Head of caudate nucleus (tissue), 42 donors: ENCODE results near the gene CBX5.
"Not testable (repeated sequence)": the region's sequence is repeated elsewhere in the genome, so short reads cannot be mapped to it uniquely, and the experiment has no call there.

ENCODE experiments used
- DNase-seq, 42 donors: peaks; one replicate each; pipeline versions ENCODE4 v3.0.0 to v3.0.0-alpha.2; 2020 to 2021; ENCODE audit warnings: mixed read lengths in 7 of 42
- intact Hi-C: fragments of 100-400 bp; cut with DNase I; formaldehyde crosslinking; loops from one replicate; pipeline ENCODE4 v1.15.0; 2022

CBX5 gene

DNA sequence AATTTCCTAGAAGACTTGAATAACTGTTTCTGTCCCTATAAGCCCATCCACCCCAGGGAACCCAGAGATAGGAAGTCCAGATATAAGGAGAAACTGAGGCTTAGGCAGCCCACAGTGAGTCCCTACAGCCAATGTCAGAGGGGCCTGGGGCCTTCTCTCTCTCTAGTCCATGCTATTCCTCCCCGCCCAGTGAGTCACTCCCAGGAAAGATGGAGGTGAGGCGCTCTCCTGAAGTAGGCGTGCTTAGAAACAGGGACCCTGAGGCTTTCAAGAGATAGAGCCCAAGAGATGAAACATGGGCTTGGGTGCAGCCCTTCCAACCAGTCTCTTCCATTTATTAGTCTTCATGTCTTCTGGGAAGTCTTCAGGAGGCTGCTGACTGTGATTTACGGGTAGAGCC lies 88.8 kb downstream of the CBX5 start:
- intact Hi-C loops: loop anchor here (2.0 kb wide), 1 partner anchor 184 kb away; no protein-coding TSS in a partner anchor
- no peak for DNase-seq

DNA sequence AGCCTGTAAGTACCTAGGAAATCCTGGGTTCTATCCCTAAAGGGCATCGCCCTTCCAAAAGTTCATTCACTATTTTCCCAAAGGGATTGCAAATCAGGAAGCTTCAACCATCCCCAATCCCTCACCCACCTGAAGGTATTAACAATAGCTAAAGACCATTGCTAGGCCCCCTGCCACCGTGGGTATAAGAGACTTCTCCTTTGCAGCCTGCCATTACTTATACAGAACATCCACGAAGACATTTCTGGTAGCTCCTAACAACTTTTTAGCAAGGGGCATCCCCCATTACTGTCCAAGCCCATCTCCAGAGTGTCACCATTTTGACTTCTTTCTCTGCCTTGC lies 90.8 kb downstream of the CBX5 start:
- intact Hi-C loops: no loop called here

DNA sequence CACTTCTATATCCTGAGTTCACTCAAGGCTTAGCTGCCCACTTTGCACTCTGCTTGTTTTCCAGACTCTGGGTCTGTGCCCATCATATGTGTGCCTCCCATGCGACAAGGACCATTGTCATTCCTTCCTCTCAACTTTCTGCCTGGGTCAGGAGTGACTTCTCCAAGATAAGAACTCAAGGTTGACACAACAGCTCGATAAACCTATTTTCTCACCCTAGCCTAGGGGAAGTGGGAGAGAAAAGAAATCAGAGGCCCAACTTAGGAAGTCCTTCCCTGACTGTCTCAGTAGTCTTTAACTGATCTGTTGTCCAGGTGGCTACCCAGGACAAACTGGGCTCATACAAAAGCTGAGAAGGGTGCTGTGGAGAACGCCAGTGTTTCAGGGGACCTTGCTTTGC lies 92.8 kb downstream of the CBX5 start:
- intact Hi-C loops: no loop called here
- DNase-seq: no peak

More for the DNA sequence above, 90.8 kb downstream of the CBX5 start:
- DNase-seq: no peak

DNA sequence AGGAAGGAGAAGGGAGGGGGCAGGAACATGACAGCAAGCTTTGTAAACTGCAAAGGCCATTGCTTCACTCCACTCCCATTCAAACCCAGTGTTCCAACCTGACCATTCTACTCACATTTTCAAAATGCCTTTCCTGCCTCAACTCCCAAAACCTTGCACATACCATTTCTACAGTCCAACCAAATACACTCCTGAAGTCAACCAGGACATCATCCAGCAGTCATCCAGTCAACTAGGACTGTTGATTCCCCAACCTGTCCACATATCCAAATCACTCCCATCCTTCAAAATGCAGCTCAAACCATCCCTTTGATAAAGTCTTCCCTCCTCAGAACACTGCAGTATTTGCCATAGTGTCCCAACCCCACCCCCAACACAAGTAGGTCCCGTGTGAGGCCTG lies 94.0 kb downstream of the CBX5 start:
- intact Hi-C loops: no loop called here
- no peak for DNase-seq

DNA sequence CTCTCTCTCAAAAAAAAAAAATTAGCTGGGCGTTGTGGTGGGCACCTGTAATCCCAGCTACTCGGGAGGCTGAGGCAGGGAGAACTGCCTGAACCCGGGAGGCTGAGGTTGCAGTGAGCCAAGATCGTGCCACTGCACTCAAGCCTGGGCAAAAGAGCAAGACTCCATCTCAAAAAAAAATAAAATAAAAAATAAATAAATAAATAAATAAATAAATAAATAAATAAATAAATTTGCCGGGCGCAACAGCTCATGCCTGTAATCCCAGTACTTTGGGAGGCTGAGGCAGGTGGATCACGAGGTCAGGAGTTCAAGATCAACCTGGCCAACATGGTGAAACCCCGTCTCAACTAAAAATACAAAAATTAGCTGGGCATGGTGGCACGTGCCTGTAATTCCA lies 94.6 kb downstream of the CBX5 start:
- intact Hi-C loops, DNase-seq: not testable (repeated sequence)

DNA sequence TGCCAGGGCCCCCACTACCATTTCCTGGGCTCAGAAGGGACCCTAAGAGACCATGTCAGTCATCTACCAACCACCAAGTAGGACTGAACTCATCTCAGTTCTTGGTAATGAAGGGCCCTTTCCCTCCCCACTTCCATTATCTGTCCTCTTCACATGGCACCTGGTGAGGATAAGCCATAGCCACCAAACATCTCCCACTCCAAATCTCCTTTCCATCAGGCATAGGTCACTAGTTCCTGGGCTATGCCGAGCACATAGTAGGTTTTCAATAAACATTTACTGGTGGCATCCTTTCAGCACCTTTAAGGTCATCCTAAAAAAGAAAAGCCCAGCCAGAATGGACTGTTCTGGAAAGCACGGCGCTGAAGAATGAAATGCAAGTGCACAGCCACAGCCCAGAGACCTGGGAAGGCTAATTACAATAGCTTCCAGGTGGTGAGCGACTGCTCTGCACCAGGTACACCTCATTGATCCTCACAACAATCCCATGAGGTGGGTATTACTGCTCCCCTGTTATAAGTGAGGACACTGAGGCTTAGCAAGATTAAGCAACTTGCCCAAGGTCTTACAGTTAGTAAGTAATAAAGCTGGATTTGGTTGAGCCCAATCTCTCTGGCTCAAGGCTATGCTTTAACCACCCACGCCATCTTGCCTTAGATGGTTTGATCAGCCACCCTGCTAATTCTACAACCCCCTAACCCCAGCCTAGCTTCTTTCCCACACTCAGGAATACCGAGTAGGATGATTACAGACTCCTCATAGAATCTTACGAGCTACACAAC lies 95.7 kb downstream of the CBX5 start:
- intact Hi-C loops: no loop called here
- no peak for DNase-seq

DNA sequence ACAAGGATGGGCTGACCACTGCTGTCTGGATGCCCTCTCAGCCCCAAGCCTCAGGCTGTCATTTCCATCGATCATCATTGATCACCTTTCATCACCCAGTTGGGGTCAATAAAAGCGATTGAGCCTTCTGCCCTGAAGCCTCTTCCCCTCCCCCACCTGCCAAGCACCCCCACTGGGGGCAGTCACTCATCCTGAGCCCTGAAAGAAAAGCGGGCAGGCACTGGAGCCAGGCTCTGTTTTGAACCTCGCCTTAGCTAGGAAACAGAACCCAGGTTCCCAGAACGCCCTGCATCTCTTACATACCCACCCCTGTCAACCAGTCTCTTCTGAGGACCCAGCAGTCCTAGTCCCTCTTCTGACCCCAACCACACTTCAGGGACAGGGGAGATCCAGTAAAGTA lies 96.9 kb downstream of the CBX5 start:
- intact Hi-C loops: no loop called here
- no peak for DNase-seq

DNA sequence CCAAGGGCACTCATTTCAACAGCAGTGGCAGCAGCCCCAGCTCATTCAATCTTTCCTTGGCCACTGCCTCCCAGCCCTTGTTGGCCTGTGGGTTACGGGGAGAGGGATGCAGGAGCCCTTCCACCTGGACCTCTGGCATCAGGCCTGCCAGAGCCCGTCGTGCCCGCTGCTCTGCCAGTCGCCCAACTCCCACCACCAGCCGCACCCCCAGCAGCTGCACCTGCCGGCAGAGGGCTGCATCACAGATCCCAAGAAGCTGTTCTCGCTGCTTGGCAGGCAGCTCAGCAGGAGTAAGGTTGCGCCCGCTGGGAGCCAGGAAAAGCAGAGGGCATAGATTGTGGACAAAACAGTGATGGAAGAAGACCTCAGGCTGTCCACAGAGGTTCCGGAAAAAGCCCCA lies 97.8 kb downstream of the CBX5 start:
- DNase-seq: no peak
- intact Hi-C loops: no loop called here
